Activated CD4-positive, alpha-beta memory T cell treated with anti-CD3 and anti-CD28 coated beads, Interleukin-2, amount 10 ng/mL, durations not matched to agents 7 days and 5 days (primary cell): ENCODE measurements around the gene POPDC2. TPM values are rescaled to one million over a fixed set of nuclear protein-coding genes. Genes with fewer than 3 reads are reported as not detected.

Experiments used
- CTCF ChIA-PET: fragments of 350-600 bp; sonication (Branson Sonifier 250); formaldehyde crosslinking; loops from one replicate; lab custom pipeline; 2021; ENCODE audit warnings: antibody characterized with exemption, inconsistent platforms; lab: Charles Lee
- POLR2A ChIA-PET: fragments of 350-600 bp; sonication (Branson Sonifier 250); formaldehyde crosslinking; loops from one replicate; lab custom pipeline; 2021; ENCODE audit warnings: antibody characterized with exemption; lab: Charles Lee
- DNase-seq: peaks from one replicate; pipeline ENCODE4 v3.0.0-alpha.2; 2020
- H3K27ac Mint-ChIP-seq: one replicate; pipeline ENCODE4 v1.8.0; 2021; ENCODE audit warnings: mild to moderate bottlenecking, mixed read lengths
- H3K27me3 Mint-ChIP-seq: one replicate; pipeline ENCODE4 v1.8.0; 2021; ENCODE audit warnings: mixed read lengths
- H3K36me3 Mint-ChIP-seq: one replicate; pipeline ENCODE4 v1.8.0; 2021; ENCODE audit warnings: low read depth, mixed read lengths
- H3K4me1 Mint-ChIP-seq: one replicate; pipeline ENCODE4 v1.8.0; 2021; ENCODE audit warnings: mixed read lengths
- H3K4me3 Mint-ChIP-seq: one replicate; pipeline ENCODE4 v1.8.0; 2021; ENCODE audit warnings: mild to moderate bottlenecking, mixed read lengths
- H3K9me3 Mint-ChIP-seq: one replicate; pipeline ENCODE4 v1.8.0; 2021; ENCODE audit warnings: mixed read lengths
- total RNA-seq, 2 experiments: library from RNA; stranded (reverse); gene quantifications; one replicate each; pipeline ENCODE4 v1.2.3, GENCODE V29; 2021

POPDC2 gene
- total RNA-seq, 2 experiments from 2014 or later, result 2.4 to 3.2 TPM

DNA sequence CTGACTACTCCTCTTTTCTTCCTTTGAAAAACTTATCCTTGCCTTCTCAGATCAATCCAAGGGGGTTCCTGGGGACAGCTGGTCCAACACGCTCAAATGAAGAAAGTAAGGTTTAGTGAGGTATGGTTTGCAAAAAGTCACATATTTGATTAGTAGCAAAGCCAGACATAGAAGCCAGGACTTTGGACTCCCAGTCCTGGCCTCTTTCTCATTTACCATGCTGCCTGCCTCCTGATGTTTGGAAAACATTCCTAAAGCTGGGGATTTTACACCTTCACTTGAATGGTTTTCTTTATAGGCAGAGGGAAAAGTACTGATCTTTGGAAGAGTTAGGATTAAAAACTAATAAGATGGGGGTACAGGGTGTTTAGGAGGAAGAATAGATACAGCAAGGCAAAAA, 14.6 kb downstream of the POPDC2 start:
- Mint-ChIP-seq H3K36me3 (peaks cover 28% of the 10 kb centered on the region), H3K4me3 (no peak overlapping the region), H3K4me1 (peaks cover 22% of the 10 kb centered on the region), H3K27me3 (no peaks in the 10 kb centered on the region), H3K27ac (no peak overlapping the region), H3K9me3 (no peaks in the 10 kb centered on the region)
- DNase-seq, result no peak
- ChIA-PET POLR2A (interaction anchor here (1.2 kb wide), 1 partner anchor 19 kb away, joined by 3 read pairs; no protein-coding TSS in a partner anchor), CTCF (no interaction called here)

DNA sequence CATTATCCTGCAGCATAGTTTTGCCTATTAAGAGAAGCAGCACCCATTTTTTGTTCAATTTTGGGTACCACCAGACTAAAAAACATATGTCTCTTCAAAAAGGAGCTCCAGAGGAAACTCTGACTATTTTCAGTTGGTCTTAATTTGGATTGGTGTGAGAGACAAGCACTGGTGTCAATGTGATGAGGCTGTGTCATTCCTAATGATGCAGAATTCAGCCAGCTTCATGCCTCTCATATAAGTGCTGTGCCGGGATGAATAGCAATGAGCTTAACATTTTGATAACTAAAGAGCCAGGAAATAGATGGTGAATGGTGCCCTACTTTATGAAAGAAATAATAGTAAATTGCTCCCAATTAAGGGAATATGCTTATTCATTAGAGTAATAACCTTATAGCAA, 15.9 kb downstream of the POPDC2 start:
- CTCF ChIA-PET, result no interaction called here
- no peak for DNase-seq
- Mint-ChIP-seq H3K4me3 (no peak overlapping the region), H3K4me1 (peaks cover 28% of the 10 kb centered on the region), H3K27me3 (no peaks in the 10 kb centered on the region), H3K27ac (no peak overlapping the region), H3K36me3 (peaks cover 37% of the 10 kb centered on the region), H3K9me3 (peaks cover 3% of the 10 kb centered on the region)
- POLR2A ChIA-PET, result interaction anchor here (0.9 to 2.1 kb wide), 2 partner anchors 32 to 85 kb away, joined by 3 to 6 read pairs; partner anchors contain the start of genes CD80 and COX17

DNA sequence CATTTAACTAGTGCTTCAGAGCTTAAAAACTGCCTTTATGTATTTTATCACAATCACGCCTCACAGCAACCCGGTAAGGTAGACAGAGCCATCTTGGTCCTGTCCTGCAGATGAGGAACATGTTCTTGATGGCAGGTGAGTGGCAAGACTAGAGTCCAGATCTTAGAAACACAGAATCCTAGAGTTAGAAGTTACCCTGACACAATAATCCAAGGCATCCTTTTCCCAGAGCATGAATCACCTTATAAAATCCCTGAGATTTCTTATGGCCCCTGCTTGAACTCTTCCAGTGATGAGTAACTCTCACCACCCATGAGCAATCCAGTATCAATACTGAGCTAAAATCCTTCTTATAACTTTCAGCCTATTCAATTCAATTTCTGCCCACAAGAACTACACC, 16.9 kb downstream of the POPDC2 start:
- no peak for DNase-seq
- Mint-ChIP-seq H3K27ac (no peak overlapping the region), H3K4me1 (peaks cover 35% of the 10 kb centered on the region), H3K36me3 (peaks cover 41% of the 10 kb centered on the region), H3K4me3 (no peak overlapping the region), H3K27me3 (no peaks in the 10 kb centered on the region), H3K9me3 (peaks cover 3% of the 10 kb centered on the region)
- ChIA-PET POLR2A (interaction anchor here (1.2 to 2.1 kb wide), 2 partner anchors 17 to 33 kb away, joined by 4 to 6 read pairs; partner anchors contain the start of genes COX17 and POPDC2), CTCF (no interaction called here)

DNA sequence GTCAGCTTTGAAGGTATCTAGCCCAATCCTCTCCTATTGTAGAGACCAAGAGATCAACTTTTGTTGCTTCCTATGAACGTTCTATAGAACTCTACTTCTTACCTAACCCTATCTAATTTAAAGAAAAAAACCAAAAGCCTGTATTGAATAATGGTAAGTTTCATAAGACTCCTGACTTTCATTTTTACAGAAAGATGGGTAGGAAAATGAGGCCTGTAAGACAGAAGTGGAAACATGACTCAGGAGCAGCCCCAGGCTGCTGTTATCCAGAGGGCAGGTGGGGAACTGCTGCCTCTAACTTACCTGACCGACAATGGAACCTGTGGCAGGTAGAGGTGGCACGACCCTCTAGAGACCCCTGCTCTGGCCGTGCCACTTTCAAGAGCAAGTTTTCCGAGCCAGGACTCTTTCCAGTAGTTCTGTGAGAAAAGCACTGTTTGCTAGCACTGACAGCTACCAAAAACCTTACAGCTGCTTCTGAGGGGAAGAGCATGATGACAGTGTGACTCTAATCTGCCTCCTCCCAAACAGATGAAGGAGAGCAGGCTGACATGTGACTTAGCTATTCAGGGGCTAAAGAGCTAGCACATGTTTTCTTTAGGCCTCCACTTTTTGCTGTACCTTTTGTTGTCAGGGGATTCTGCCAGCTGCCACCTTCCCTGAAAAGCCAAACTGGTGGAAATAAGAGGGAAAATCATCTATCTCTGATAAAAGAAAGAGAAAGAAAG, 17.5 kb downstream of the POPDC2 start:
- POLR2A ChIA-PET, result interaction anchor here (1.2 to 2.1 kb wide), 2 partner anchors 18 to 34 kb away, joined by 4 to 6 read pairs; partner anchors contain the start of genes COX17 and POPDC2
- Mint-ChIP-seq H3K4me3 (no peak overlapping the region), H3K27ac (no peak overlapping the region), H3K36me3 (peaks cover 39% of the 10 kb centered on the region), H3K4me1 (peaks cover 41% of the 10 kb centered on the region), H3K27me3 (no peaks in the 10 kb centered on the region), H3K9me3 (peaks cover 3% of the 10 kb centered on the region)
- CTCF ChIA-PET, result no interaction called here
- no peak for DNase-seq

- Mint-ChIP-seq H3K27me3 (no peaks in the 10 kb centered on the region), H3K9me3 (peaks cover 3% of the 10 kb centered on the region), H3K36me3 (peaks cover 36% of the 10 kb centered on the region), H3K4me3 (no peak overlapping the region), H3K27ac (no peak overlapping the region), H3K4me1 (peaks cover 53% of the 10 kb centered on the region)
- ChIA-PET POLR2A (no interaction called here), CTCF (interaction anchor here (0.7 kb wide), 1 partner anchor 83 kb away, joined by 4 read pairs; no protein-coding TSS in a partner anchor)
- DNase-seq, result no peak
Measured at GRCh38 chr3:119641416-119641815, 19.0 kb downstream of the POPDC2 start.

DNA sequence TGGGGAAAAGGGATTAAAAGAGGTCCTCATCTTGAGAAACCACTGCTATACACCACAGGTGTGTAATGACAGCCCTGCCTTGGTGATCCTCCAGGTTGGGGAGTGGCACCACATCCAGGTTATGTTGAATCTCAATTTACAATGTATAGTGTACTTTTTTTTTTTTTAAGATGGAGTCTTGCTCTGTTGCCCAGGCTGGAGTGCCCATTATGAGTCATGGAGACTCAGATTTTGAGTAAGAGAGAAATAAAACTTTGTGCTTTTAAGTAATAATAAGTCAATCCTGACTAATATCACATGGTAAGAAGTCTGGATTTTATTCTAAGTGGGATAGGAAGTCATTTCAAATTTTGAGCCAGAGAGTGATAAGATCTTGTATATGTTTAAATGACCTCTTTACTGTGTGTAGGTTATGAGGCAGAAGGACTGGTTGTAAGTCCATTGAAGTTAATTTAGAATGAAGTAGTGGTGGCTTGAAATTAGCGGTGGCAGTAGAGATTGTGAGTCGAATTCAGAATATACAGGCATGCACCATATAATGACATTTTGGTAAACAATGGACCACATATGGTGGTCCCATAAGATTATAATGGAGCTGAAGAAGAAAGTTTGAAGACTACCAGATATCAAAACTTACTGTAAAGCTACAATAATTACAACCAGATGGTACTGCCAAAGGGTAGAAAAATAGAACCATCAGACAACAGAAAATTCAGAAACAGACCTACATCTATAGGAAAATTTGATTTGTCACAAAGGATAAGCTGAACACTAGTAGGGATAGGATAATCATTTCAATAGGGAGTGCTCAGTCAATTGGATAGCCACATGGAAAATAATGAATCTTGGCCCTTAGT, 20.7 kb downstream of the POPDC2 start:
- Mint-ChIP-seq H3K36me3 (peaks cover 27% of the 10 kb centered on the region), H3K27me3 (no peaks in the 10 kb centered on the region), H3K27ac (peak overlapping the region; percentile 95), H3K4me3 (no peak overlapping the region), H3K4me1 (peaks cover 56% of the 10 kb centered on the region), H3K9me3 (peaks cover 3% of the 10 kb centered on the region)
- POLR2A ChIA-PET, result interaction anchor here (1.7 kb wide), 1 partner anchor 37 kb away, joined by 10 read pairs; the partner anchor contains the start of gene COX17
- CTCF ChIA-PET, result interaction anchor here (0.8 kb wide), 1 partner anchor 37 kb away, joined by 3 read pairs; the partner anchor contains the start of gene COX17
- DNase-seq, result peak; percentile 28

GRCh38 chr3:119637679-119638477, 22.5 kb downstream of the POPDC2 start:
- POLR2A ChIA-PET, result interaction anchor here (0.7 to 3.5 kb wide), 9 partner anchors 10 to 457 kb away, joined by 3 to 21 read pairs (median 5); partner anchors contain the start of genes CD80, COX17, TIMMDC1 and TMEM39A
- H3K4me1 Mint-ChIP-seq, result peaks cover 48% of the 10 kb centered on the region
- peaks cover 27% of the 10 kb centered on the region for H3K36me3 Mint-ChIP-seq
- peaks cover 3% of the 10 kb centered on the region for H3K9me3 Mint-ChIP-seq
- H3K27me3 Mint-ChIP-seq, result no peaks in the 10 kb centered on the region
- H3K4me3 Mint-ChIP-seq, result no peak overlapping the region
- H3K27ac Mint-ChIP-seq, result peak overlapping the region; percentile 95
- DNase-seq, result no peak
- CTCF ChIA-PET, result interaction anchor here (1.0 to 1.1 kb wide), 2 partner anchors 43 to 79 kb away, joined by 3 read pairs; no protein-coding TSS in a partner anchor

DNA sequence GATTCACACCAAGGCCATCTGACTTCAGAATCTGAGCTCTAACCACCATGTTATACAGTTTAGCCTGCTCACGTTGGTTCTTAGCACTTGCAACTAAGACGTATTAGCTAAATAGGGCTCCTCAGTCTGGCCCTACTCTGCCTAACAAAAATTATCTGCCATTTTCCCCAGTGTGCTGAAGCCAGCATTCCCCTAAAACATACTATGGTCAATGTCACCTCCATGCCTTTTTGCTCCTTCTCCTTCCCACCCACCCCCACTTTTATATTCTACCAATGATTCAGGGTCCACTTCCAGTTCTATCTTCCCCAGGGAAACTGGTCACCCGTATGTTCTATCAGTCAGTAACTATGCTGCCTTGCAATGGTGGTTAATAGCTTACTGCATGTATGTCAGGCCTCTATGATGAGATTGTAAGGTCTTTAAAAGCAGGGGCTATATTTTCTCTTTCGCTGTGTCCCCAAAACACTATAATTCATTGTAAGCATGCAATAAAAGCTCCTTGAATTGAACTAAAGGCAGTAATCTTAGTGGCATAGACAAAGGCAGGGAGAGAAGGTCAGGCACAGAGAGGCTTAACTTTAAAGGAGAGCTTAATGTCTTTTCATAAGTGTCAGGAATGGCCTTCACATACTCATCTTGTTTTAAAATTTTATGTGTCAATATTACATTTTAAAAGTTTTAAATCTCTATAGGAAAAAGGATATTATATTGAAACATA, 23.3 kb downstream of the POPDC2 start:
- peaks cover 40% of the 10 kb centered on the region for H3K4me1 Mint-ChIP-seq
- no peak overlapping the region for H3K27ac Mint-ChIP-seq
- ChIA-PET POLR2A (interaction anchor here (1.0 to 3.5 kb wide), 5 partner anchors 9 to 458 kb away, joined by 4 to 21 read pairs (median 6); partner anchors contain the start of genes COX17, TIMMDC1 and TMEM39A), CTCF (interaction anchor here (0.6 to 1.1 kb wide), 3 partner anchors 44 to 78 kb away, joined by 3 read pairs; no protein-coding TSS in a partner anchor)
- no peak for DNase-seq
- peaks cover 3% of the 10 kb centered on the region for H3K9me3 Mint-ChIP-seq
- peaks cover 24% of the 10 kb centered on the region for H3K36me3 Mint-ChIP-seq
- H3K4me3 Mint-ChIP-seq, result no peak overlapping the region
- H3K27me3 Mint-ChIP-seq, result no peaks in the 10 kb centered on the region

DNA sequence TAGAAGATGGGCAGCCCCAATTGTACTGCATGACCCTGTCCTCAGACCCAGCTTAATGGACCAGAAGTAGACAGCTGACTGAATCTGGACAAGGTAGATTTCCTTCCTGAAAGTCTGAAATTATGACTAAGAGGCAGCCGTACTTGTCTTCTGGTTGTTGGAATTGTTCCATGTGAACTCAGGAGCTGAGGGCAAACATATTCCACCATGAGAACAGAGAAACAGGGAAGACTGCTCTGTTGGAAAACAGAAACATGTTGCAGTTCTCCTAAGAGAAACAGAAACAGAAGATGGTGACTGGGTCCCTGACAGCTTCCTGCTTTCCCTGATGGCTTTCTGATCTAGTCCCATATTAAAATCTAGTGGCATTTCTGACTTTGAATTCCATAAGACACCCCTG, 24.1 kb downstream of the POPDC2 start:
- H3K27me3 Mint-ChIP-seq, result no peaks in the 10 kb centered on the region
- CTCF ChIA-PET, result interaction anchor here (0.6 to 0.9 kb wide), 2 partner anchors 47 to 76 kb away, joined by 3 read pairs; no protein-coding TSS in a partner anchor
- H3K27ac Mint-ChIP-seq, result no peak overlapping the region
- peaks cover 21% of the 10 kb centered on the region for H3K36me3 Mint-ChIP-seq
- H3K9me3 Mint-ChIP-seq, result peaks cover 3% of the 10 kb centered on the region
- H3K4me3 Mint-ChIP-seq, result no peak overlapping the region
- DNase-seq, result no peak
- POLR2A ChIA-PET, result interaction anchor here (2.2 to 3.5 kb wide), 2 partner anchors 41 to 173 kb away, joined by 5 to 21 read pairs; partner anchors contain the start of genes COX17 and TMEM39A
- peaks cover 40% of the 10 kb centered on the region for H3K4me1 Mint-ChIP-seq

- Mint-ChIP-seq H3K4me3 (no peak overlapping the region), H3K4me1 (peaks cover 43% of the 10 kb centered on the region), H3K36me3 (peaks cover 20% of the 10 kb centered on the region), H3K9me3 (peaks cover 3% of the 10 kb centered on the region), H3K27me3 (no peaks in the 10 kb centered on the region), H3K27ac (no peak overlapping the region)
- ChIA-PET CTCF (interaction anchor here (0.9 kb wide), 1 partner anchor 48 kb away, joined by 3 read pairs; no protein-coding TSS in a partner anchor), POLR2A (interaction anchor here (3.5 kb wide), 1 partner anchor 41 kb away, joined by 21 read pairs; the partner anchor contains the start of gene COX17)
- DNase-seq, result no peak
Measured at GRCh38 chr3:119635719-119636118, 24.7 kb downstream of the POPDC2 start.

DNA sequence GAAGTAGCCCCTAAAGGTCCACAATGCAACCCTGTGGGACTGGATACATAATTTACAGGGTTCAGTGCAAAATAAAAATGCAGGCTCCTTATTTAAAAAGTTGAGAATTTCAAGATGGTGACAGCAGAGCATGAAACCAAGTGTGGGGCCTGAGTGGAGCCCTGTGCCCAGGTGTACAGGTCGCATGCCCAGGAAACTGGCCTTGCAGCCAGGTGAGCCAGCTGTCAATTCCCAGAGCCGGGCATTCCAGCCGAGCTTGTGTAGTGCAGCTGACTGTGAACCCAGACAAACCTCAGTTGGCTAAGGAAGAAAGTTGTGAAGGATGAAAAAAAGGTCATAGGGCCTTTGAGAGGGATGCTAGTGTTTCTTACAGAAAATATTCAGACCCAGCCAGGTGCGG, 27.6 kb downstream of the POPDC2 start:
- Mint-ChIP-seq H3K36me3 (peaks cover 3% of the 10 kb centered on the region), H3K4me3 (no peak overlapping the region), H3K27ac (no peak overlapping the region), H3K27me3 (no peaks in the 10 kb centered on the region), H3K4me1 (peaks cover 45% of the 10 kb centered on the region), H3K9me3 (no peaks in the 10 kb centered on the region)
- DNase-seq, result no peak
- CTCF ChIA-PET, result no interaction called here
- POLR2A ChIA-PET, result no interaction called here
